ENCODE measurements around the gene EDA2R.

Gene EDA2R

GRCh38 chrX:66547847-66548369 lies 91.0 kb downstream of the EDA2R start:
- DNase-seq (ENCODE audit: low read depth in 2 of 3, low spot score in 2 of 3) = no peak

All from activated CD8-positive, alpha-beta memory T cell treated with anti-CD3 and anti-CD28 coated beads for 48 hours (primary cell).